HCT116 (cell line): ENCODE measurements around the gene CAMTA2. TPM values are rescaled to one million over a fixed set of nuclear protein-coding genes. Genes with fewer than 3 reads are reported as not detected.

Experiments
- ATAC-seq: fragments of 200-7000 bp; cut with Tn5 transposase; 2 replicates; pipeline ENCODE4 v1.9.1; 2020; ENCODE audit warnings: mild to moderate bottlenecking, moderate library complexity
- BruUV-seq: library from RNA; stranded (reverse); fragments of 400-500 nt; replicated peaks from 2 replicates; lab custom pipeline; 2021; lab: Mats Ljungman, UMichigan
- CTCF ChIA-PET: fragments of 300-600 bp; sonication (Branson Sonifier 250); formaldehyde crosslinking; loops from one replicate; lab custom pipeline; 2021; ENCODE audit warnings: antibody characterized with exemption; lab: Charles Lee
- POLR2A ChIA-PET: fragments of 300-600, 350-600 bp; sonication (Branson Sonifier 250); formaldehyde crosslinking; loops from one replicate; lab custom pipeline; 2021; ENCODE audit warnings: antibody characterized with exemption; lab: Charles Lee
- RAD21 ChIA-PET, 2 experiments: fragments of 300-600 bp; sonication (Branson Sonifier 250); formaldehyde crosslinking; loops; one replicate each; lab custom pipeline; 2023; ENCODE audit warnings: low total read pairs in 2 of 2; ENCODE audit not compliant: uncharacterized antibody in 2 of 2, unreplicated experiment in 2 of 2, low non-redundant PET in 1 of 2; lab: Charles Lee
- DNase-seq: peaks from one replicate; pipeline ENCODE4 v3.0.0-alpha.2; 2010; ENCODE audit warnings: low read depth, low spot score
- H2AFZ ChIP-seq: fragments of 200-600 bp; shearing (Covaris generic), sonication (generic); 2 replicates; pipeline ENCODE4 v1.6.1; 2017; ENCODE audit warnings: low read depth, mixed run types, mixed read lengths, antibody characterized with exemption, low read length; ENCODE audit not compliant: poor library complexity, severe bottlenecking
- H3K27ac ChIP-seq: 2 replicates; pipeline ENCODE4 v1.5.1; 2012; ENCODE audit warnings: low read depth, low read length
- H3K27me3 ChIP-seq: fragments of 200-600 bp; sonication (generic); 2 replicates; pipeline ENCODE4 v1.6.1; 2016; ENCODE audit warnings: mixed run types, low read length, mixed read lengths; ENCODE audit not compliant: insufficient read depth
- H3K36me3 ChIP-seq, 2 experiments: fragments of 200-500 bp in 1 of 2; fragments of 200-600 bp in 1 of 2; sonication (Bioruptor generic) in 1 of 2; sonication (generic) in 1 of 2; 2 replicates each; pipeline versions ENCODE4 v1.5.1 to v1.6.1; 2014 to 2016; ENCODE audit warnings: low read length in 2 of 2, inconsistent platforms in 1 of 2, mixed read lengths in 1 of 2, mixed run types in 1 of 2; ENCODE audit not compliant: insufficient read depth in 2 of 2, control insufficient read depth in 1 of 2
- H3K4me1 ChIP-seq, 2 experiments: fragments of 200-600 bp in 1 of 2; sonication (generic) in 1 of 2; 2 replicates each; pipeline versions ENCODE4 v1.5.1 to v1.6.1; 2012 to 2017; ENCODE audit warnings: low read length in 2 of 2, inconsistent platforms in 1 of 2, mild to moderate bottlenecking in 1 of 2, mixed read lengths in 1 of 2, mixed run types in 1 of 2, moderate library complexity in 1 of 2; ENCODE audit not compliant: insufficient read depth in 2 of 2, control insufficient read depth in 1 of 2
- H3K4me2 ChIP-seq: fragments of 200-600 bp; sonication (generic); 2 replicates; pipeline ENCODE4 v1.6.1; 2017; ENCODE audit warnings: mixed run types, low read length, mixed read lengths
- H3K4me3 ChIP-seq, 2 experiments: fragments of 200-600 bp in 1 of 2; sonication (generic) in 1 of 2; replicated peaks in 1 of 2; 2 replicates each; pipeline ENCODE4 v1.5.1; 2011 to 2016; ENCODE audit warnings: low read length in 2 of 2, control low read depth in 1 of 2, low read depth in 1 of 2, mild to moderate bottlenecking in 1 of 2, mixed read lengths in 1 of 2, mixed run types in 1 of 2
- H3K79me2 ChIP-seq: fragments of 200-600 bp; sonication (generic); 2 replicates; pipeline ENCODE4 v1.6.1; 2017; ENCODE audit warnings: mild to moderate bottlenecking, mixed run types, low read length, moderate library complexity, mixed read lengths; ENCODE audit not compliant: insufficient read depth
- H3K9ac ChIP-seq: fragments of 200-600 bp; sonication (generic); 2 replicates; pipeline ENCODE4 v1.6.1; 2016; ENCODE audit warnings: low read length, mixed read lengths
- H3K9me2 ChIP-seq: fragments of 200-600 bp; sonication (generic), shearing (Covaris generic); 2 replicates; pipeline ENCODE4 v1.6.1; 2017; ENCODE audit warnings: mixed run types, mild to moderate bottlenecking, moderate library complexity; ENCODE audit not compliant: insufficient read depth
- H3K9me3 ChIP-seq, 2 experiments: fragments of 200-500 bp in 1 of 2; fragments of 200-600 bp in 1 of 2; sonication (Bioruptor generic) in 1 of 2; sonication (generic) in 1 of 2; 2 replicates each; pipeline ENCODE4 v1.6.1; 2014 to 2017; ENCODE audit warnings: low read length in 2 of 2, mixed read lengths in 2 of 2, inconsistent platforms in 1 of 2, low read depth in 1 of 2, mild to moderate bottlenecking in 1 of 2, mixed run types in 1 of 2, moderate library complexity in 1 of 2; ENCODE audit not compliant: control insufficient read depth in 1 of 2, insufficient read depth in 1 of 2
- H4K20me1 ChIP-seq: fragments of 200-600 bp; sonication (generic), shearing (Covaris generic); 2 replicates; pipeline ENCODE4 v1.6.1; 2017; ENCODE audit warnings: mixed run types, mild to moderate bottlenecking, moderate library complexity; ENCODE audit not compliant: insufficient read depth
- ELF1 ChIP-seq: IDR thresholded peaks from 2 replicates; pipeline ENCODE4 v1.6.1; 2012; ENCODE audit warnings: low read depth, borderline replicate concordance
- EZH2phosphoT487 ChIP-seq: fragments of 200-600 bp; IDR thresholded peaks from 2 replicates; pipeline ENCODE4 v1.6.1; 2018; ENCODE audit warnings: antibody characterized with exemption, borderline replicate concordance
- POLR2A ChIP-seq: IDR thresholded peaks from 2 replicates; pipeline ENCODE4 v1.7.0; 2011; ENCODE audit warnings: borderline replicate concordance; ENCODE audit not compliant: insufficient read depth, insufficient read length; ENCODE audit errors: extremely low read depth
- RAD21 ChIP-seq: IDR thresholded peaks from 2 replicates; pipeline ENCODE4 v1.6.1; 2012; ENCODE audit warnings: low read depth, mild to moderate bottlenecking
- SIN3A ChIP-seq: IDR thresholded peaks from 2 replicates; pipeline ENCODE4 v1.6.1; 2012; ENCODE audit warnings: low read depth
- ZFX ChIP-seq: fragments of 450-650 bp; IDR thresholded peaks from 2 replicates; pipeline ENCODE4 v1.6.1; 2017
- intact Hi-C: fragments of 100-400 bp; cut with micrococcal nuclease; formaldehyde crosslinking; loops from 2 replicates; pipeline ENCODE4 v1.10.0; 2022
- total RNA-seq: library from RNA; stranded (reverse); gene quantifications from one replicate; pipeline ENCODE4 v1.2.1, GENCODE V29; 2021; ENCODE audit not compliant: unreplicated experiment
- TF ChIP-seq, protein P1 (sequence below): IDR thresholded peaks from 2 replicates; pipeline ENCODE4 v1.6.1; 2012; ENCODE audit warnings: low read depth
- TF ChIP-seq, protein P2 (sequence below): IDR thresholded peaks from 2 replicates; pipeline ENCODE4 v1.6.1; 2012

Gene CAMTA2
- total RNA-seq, 1 experiment from 2014 or later: 37.8 TPM

DNA sequence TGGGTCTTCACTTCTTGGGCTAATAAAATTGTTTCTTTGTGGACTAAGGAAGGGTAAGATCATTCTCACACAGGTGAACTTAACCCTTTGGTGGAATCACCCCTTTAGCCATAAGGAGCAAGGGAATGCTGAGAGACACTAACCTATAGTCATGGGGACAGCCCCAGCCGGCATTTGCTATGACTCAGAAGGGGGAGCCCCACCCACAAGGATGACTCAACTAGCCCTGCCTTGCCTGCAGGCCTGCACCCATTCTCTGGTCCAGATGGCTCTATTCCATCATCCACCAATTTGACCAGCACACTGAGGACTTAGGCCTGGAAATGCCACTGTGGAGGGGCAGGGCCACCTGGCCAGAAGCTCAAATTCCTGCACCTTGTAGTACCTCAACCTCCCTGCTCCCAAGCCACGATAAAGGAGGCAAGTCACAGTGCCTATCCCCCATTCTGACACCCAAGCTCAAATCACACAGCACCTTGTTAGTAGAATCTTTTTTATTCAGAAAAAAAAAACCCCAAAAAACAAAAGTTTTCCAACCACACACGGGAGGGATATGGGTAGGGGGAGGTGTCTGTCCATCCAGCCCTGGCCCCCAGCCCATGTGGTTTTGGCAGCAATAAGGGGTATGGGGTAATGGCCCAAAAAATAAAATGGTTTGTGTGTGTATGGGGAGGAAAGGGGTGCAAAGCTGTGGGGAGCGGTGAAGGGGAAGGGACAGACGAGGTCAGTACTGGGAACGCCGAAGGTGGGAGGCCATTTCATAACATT, 42.1 kb downstream of the CAMTA2 start (continued):
- TF ChIP-seq, protein P1, sequence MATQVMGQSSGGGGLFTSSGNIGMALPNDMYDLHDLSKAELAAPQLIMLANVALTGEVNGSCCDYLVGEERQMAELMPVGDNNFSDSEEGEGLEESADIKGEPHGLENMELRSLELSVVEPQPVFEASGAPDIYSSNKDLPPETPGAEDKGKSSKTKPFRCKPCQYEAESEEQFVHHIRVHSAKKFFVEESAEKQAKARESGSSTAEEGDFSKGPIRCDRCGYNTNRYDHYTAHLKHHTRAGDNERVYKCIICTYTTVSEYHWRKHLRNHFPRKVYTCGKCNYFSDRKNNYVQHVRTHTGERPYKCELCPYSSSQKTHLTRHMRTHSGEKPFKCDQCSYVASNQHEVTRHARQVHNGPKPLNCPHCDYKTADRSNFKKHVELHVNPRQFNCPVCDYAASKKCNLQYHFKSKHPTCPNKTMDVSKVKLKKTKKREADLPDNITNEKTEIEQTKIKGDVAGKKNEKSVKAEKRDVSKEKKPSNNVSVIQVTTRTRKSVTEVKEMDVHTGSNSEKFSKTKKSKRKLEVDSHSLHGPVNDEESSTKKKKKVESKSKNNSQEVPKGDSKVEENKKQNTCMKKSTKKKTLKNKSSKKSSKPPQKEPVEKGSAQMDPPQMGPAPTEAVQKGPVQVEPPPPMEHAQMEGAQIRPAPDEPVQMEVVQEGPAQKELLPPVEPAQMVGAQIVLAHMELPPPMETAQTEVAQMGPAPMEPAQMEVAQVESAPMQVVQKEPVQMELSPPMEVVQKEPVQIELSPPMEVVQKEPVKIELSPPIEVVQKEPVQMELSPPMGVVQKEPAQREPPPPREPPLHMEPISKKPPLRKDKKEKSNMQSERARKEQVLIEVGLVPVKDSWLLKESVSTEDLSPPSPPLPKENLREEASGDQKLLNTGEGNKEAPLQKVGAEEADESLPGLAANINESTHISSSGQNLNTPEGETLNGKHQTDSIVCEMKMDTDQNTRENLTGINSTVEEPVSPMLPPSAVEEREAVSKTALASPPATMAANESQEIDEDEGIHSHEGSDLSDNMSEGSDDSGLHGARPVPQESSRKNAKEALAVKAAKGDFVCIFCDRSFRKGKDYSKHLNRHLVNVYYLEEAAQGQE: no peak
- TF ChIP-seq POLR2A (peak; percentile 49), RAD21 (no peak)

DNA sequence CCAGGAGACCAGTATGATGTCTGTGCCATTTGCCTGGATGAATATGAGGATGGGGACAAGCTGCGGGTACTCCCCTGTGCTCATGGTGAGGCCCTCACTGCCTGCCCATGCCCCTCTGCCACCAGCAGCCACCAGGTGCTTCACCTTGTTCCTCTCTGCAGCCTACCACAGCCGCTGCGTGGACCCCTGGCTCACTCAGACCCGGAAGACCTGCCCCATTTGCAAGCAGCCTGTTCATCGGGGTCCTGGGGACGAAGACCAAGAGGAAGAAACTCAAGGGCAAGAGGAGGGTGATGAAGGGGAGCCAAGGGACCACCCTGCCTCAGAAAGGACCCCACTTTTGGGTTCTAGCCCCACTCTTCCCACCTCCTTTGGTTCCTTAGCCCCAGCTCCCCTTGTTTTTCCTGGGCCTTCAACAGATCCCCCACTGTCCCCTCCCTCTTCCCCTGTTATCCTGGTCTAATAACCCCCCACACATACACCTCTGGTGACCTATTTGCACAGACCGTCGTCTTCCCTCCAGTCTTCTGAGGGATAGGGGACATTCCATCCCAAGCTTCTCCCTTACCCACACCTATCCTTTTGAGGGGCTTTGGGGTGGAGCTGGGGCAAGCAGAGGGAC, 42.8 kb downstream of the CAMTA2 start:
- BruUV-seq: no TSS peak

More for the DNA sequence above, 42.8 kb downstream of the CAMTA2 start:
- H3K27ac ChIP-seq: peak overlapping the region; percentile 65
- ChIA-PET POLR2A (interaction anchor here (0.5 to 4.7 kb wide), 3 partner anchors 20 to 261 kb away, joined by 3 to 45 read pairs (median 3); partner anchors contain the start of gene SPAG7), CTCF (no interaction called here), RAD21 (no interaction called here)
- peaks cover 28 to 57% of the 10 kb centered on the region in 2 experiments for H3K4me1 ChIP-seq
- H3K27me3 ChIP-seq: no peaks in the 10 kb centered on the region
- H3K4me3 ChIP-seq: peak overlapping the region; percentile 96 to 97; a peak in 3 of 4 replicates
- DNase-seq (no peak), ATAC-seq (no peak)
- H2AFZ ChIP-seq: no peak overlapping the region
- peaks cover 82% of the 10 kb centered on the region for H3K79me2 ChIP-seq
- H3K9me2 ChIP-seq: no peaks in the 10 kb centered on the region
- peaks cover 12% of the 10 kb centered on the region; the same call in 1 of the 2 replicates for H4K20me1 ChIP-seq
- TF ChIP-seq ELF1 (no peak), SIN3A (peak; percentile 21), EZH2phosphoT487 (no peak), ZFX (no peak)
- TF ChIP-seq, protein P2, sequence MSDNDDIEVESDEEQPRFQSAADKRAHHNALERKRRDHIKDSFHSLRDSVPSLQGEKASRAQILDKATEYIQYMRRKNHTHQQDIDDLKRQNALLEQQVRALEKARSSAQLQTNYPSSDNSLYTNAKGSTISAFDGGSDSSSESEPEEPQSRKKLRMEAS: no peak; the same call in 1 of the 2 replicates
- TF ChIP-seq, all 23 proteins: peak for 1
- Histone ChIP-seq H3K4me2 (peak overlapping the region; percentile 100), H3K9ac (peak overlapping the region; percentile 97), H3K9me3 (no peaks in the 10 kb centered on the region), H3K36me3 (peaks cover 9 to 25% of the 10 kb centered on the region in 2 experiments; a peak in 2 of 4 replicates)
- intact Hi-C loops: loop anchor here (1.0 to 5.0 kb wide), 2 partner anchors 43 to 118 kb away; partner anchors contain the start of gene CAMTA2
